ENCODE measurements around the gene ALKBH2. TPM values are rescaled to one million over a fixed set of nuclear protein-coding genes. Genes with fewer than 3 reads are reported as not detected.

ALKBH2 gene
- total and polyA plus RNA-seq, 2 of the 8 experiments (the other 6 are each of a cell fraction or from before 2014, with no cell fraction given), result 19.1 to 22.5 TPM

GRCh38 chr12:109093022-109093918, at the start of gene ALKBH2 (continued):
- no peak for TF ChIP-seq SP2 (IDR thresholded peaks at IDR 0.05; ENCODE audit: low read length)
- TF ChIP-seq CTBP2 (IDR thresholded peaks at IDR 0.05; ENCODE audit: borderline replicate concordance, insufficient read depth, insufficient read length, low read length), result no peak
- 0 out of 2 replicates have a peak, but pooled peaks have one; percentile 39 for TF ChIP-seq SP1 (IDR thresholded peaks at IDR 0.05; ENCODE audit: low read depth, low read length)
- TF ChIP-seq ASH2L (IDR thresholded peaks at IDR 0.05; ENCODE audit: low read length), result peak; percentile 51
- TF ChIP-seq ATF3 (IDR thresholded peaks at IDR 0.05; ENCODE audit: insufficient read depth, low read depth, low read length), result 0 out of 2 replicates have a peak, but pooled peaks have one; percentile 4
- TF ChIP-seq KDM5A (IDR thresholded peaks at IDR 0.05; ENCODE audit: low read length), result no peak
- TF ChIP-seq USF2 (IDR thresholded peaks at IDR 0.05; ENCODE audit: low read length), result no peak
- TF ChIP-seq CBX5 (IDR thresholded peaks at IDR 0.05; ENCODE audit: low read depth, low read length), result no peak
- TF ChIP-seq CBX8 (IDR thresholded peaks at IDR 0.05; ENCODE audit: borderline replicate concordance, low read depth, low read length), result no peak
- TF ChIP-seq CHD2 (IDR thresholded peaks at IDR 0.05; ENCODE audit: low read length), result peak; percentile 92
- TF ChIP-seq KDM1A (IDR thresholded peaks at IDR 0.05; ENCODE audit: borderline replicate concordance, low read length), result peak; percentile 85
- TF ChIP-seq PHF8 (conservative IDR thresholded peaks at IDR 0.05; ENCODE audit: low read depth, low read length), result peak; percentile 56
- 0 out of 2 replicates have a peak, but pooled peaks have one; percentile 72 for TF ChIP-seq TCF12 (IDR thresholded peaks at IDR 0.05; ENCODE audit: low read depth, low read length)
- 0 out of 2 replicates have a peak, but pooled peaks have one; percentile 3 for TF ChIP-seq FOSL1 (IDR thresholded peaks at IDR 0.05; ENCODE audit: insufficient read depth, low read depth, low read length)
- TF ChIP-seq POLR2AphosphoS5 (IDR thresholded peaks at IDR 0.05; ENCODE audit: low read depth, low read length), result peak; percentile 99
- TF ChIP-seq E2F6 (IDR thresholded peaks at IDR 0.05), result peak; percentile 99
- TF ChIP-seq CHD1 (IDR thresholded peaks at IDR 0.05; ENCODE audit: low read depth, low read length), result no peak
- peak; percentile 66 for TF ChIP-seq TAF1 (IDR thresholded peaks at IDR 0.05; ENCODE audit: low read depth, low read length)
- TF ChIP-seq SRF (IDR thresholded peaks at IDR 0.05; ENCODE audit: low read depth, low read length), result 0 out of 2 replicates have a peak, but pooled peaks have one; percentile 41
- TF ChIP-seq SIX5 (IDR thresholded peaks at IDR 0.05; ENCODE audit: low read depth, low read length), result no peak
- no peak for TF ChIP-seq NRF1 (IDR thresholded peaks at IDR 0.05; ENCODE audit: low read depth, low read length)
- TF ChIP-seq GABPA (IDR thresholded peaks at IDR 0.05; ENCODE audit: borderline replicate concordance, insufficient read depth, low read length), result peak; percentile 87

Data from H1 (cell line).